Gastrocnemius medialis (tissue), 4 donors: ENCODE results near the gene FARSB.

Experiments used
- POLR2A ChIP-seq, 2 donors: fragments of 450-650 bp; IDR thresholded peaks; one replicate each; pipeline ENCODE4 v1.6.1; 2017; ENCODE audit warnings: antibody characterized with exemption in 2 of 2, mild to moderate bottlenecking in 2 of 2, moderate library complexity in 2 of 2
- TF ChIP-seq, protein P1 (sequence below), 5 experiments: fragments of 450-650 bp in 3 of 5; fragments of 200-600 bp in 2 of 5; sonication (generic) in 2 of 5; IDR thresholded peaks in 4 of 5; conservative IDR thresholded peaks in 1 of 5; 1 replicate in 4 of 5; 2 replicates in 1 of 5; pipeline ENCODE4 v1.5.1; 2016 to 2019; ENCODE audit warnings: antibody characterized with exemption in 5 of 5, mild to moderate bottlenecking in 3 of 5, moderate library complexity in 3 of 5

DNA sequence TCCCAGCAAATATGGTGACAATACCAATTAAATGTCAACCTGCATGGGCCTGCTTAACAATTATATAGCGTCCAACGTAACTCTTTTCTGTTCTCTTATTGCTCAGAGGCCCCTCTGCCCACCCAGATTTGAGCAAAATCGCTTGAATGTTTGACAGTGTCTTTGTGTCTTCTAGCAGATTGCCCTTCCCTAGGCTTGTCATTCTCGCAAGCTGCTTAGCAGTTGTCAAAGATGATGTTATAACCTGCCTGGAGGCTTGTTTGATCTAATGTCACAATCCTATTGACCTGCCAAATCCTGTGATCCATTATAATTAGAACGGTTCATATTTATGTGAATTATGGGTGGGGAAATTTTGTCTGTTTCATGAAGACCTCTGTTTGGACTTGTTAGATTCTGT, 108.8 kb downstream of the FARSB start:
- TF ChIP-seq, protein P1, sequence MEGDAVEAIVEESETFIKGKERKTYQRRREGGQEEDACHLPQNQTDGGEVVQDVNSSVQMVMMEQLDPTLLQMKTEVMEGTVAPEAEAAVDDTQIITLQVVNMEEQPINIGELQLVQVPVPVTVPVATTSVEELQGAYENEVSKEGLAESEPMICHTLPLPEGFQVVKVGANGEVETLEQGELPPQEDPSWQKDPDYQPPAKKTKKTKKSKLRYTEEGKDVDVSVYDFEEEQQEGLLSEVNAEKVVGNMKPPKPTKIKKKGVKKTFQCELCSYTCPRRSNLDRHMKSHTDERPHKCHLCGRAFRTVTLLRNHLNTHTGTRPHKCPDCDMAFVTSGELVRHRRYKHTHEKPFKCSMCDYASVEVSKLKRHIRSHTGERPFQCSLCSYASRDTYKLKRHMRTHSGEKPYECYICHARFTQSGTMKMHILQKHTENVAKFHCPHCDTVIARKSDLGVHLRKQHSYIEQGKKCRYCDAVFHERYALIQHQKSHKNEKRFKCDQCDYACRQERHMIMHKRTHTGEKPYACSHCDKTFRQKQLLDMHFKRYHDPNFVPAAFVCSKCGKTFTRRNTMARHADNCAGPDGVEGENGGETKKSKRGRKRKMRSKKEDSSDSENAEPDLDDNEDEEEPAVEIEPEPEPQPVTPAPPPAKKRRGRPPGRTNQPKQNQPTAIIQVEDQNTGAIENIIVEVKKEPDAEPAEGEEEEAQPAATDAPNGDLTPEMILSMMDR (IDR thresholded peaks at IDR 0.05 in 4 of 5, conservative IDR thresholded peaks at IDR 0.05 in 1 of 5): no peak
- TF ChIP-seq POLR2A (IDR thresholded peaks at IDR 0.05): no peak
